T-helper 17 cell (primary cell): ENCODE measurements around the gene C1QL4. TPM values are rescaled to one million over a fixed set of nuclear protein-coding genes. Genes with fewer than 3 reads are reported as not detected.

ENCODE experiments used
- ATAC-seq: fragments of 150-1000 bp; cut with Tn5 transposase; 2 replicates; pipeline ENCODE4 v1.10.0; 2021; ENCODE audit warnings: mild to moderate bottlenecking, moderate library complexity
- DNase-seq, 3 donors: peaks; one replicate each; pipeline versions ENCODE4 v3.0.0 to v3.0.0-alpha.2; 2020 to 2021
- H3K9me3 ChIP-seq: one replicate; pipeline ENCODE4 v1.7.0; 2013; ENCODE audit warnings: low read length, mild to moderate bottlenecking; ENCODE audit not compliant: control insufficient read depth, poor library complexity, severe bottlenecking
- H3K27ac Mint-ChIP-seq: one replicate; pipeline ENCODE4 v1.8.0; 2022; ENCODE audit warnings: mild to moderate bottlenecking, moderate library complexity, mixed read lengths
- H3K27me3 Mint-ChIP-seq: one replicate; pipeline ENCODE4 v1.8.0; 2022; ENCODE audit warnings: mixed read lengths
- H3K36me3 Mint-ChIP-seq: one replicate; pipeline ENCODE4 v1.8.0; 2022; ENCODE audit warnings: low read depth, mixed read lengths
- H3K4me1 Mint-ChIP-seq: one replicate; pipeline ENCODE4 v1.8.0; 2022; ENCODE audit warnings: mild to moderate bottlenecking, mixed read lengths
- H3K4me3 Mint-ChIP-seq: one replicate; pipeline ENCODE4 v1.8.0; 2022; ENCODE audit warnings: mild to moderate bottlenecking, moderate library complexity, mixed read lengths
- total RNA-seq, 4 donors: library from RNA in 2 of 4; stranded (reverse) in 2 of 4; gene quantifications; one replicate each; pipeline ENCODE4 v1.2.3 and lab custom pipeline; 2022 to 2026

The C1QL4 gene
- total RNA-seq, 2 donors from 2014 or later: not detected

GRCh38 chr12:49344486-49345050 lies 7.6 kb upstream of the C1QL4 start:
- Mint-ChIP-seq H3K27ac (peak overlapping the region; percentile 9), H3K4me1 (peaks cover 30% of the 10 kb centered on the region), H3K36me3 (peaks cover 2% of the 10 kb centered on the region), H3K27me3 (peaks cover 61% of the 10 kb centered on the region), H3K4me3 (no peak overlapping the region)
- no peak for ATAC-seq
- DNase-seq: no peak
- H3K9me3 ChIP-seq: no peaks in the 10 kb centered on the region

GRCh38 chr12:49342914-49343731 lies 6.1 kb upstream of the C1QL4 start:
- DNase-seq (no peak), ATAC-seq (no peak)
- Mint-ChIP-seq H3K4me3 (peak overlapping the region; percentile 85), H3K27me3 (peaks cover 65% of the 10 kb centered on the region), H3K27ac (no peak overlapping the region), H3K36me3 (peaks cover 2% of the 10 kb centered on the region), H3K4me1 (peaks cover 30% of the 10 kb centered on the region)
- no peaks in the 10 kb centered on the region for H3K9me3 ChIP-seq

GRCh38 chr12:49342066-49342913 lies 5.3 kb upstream of the C1QL4 start:
- Mint-ChIP-seq H3K27ac (no peak overlapping the region), H3K27me3 (peaks cover 65% of the 10 kb centered on the region), H3K4me1 (peaks cover 38% of the 10 kb centered on the region), H3K4me3 (peak overlapping the region; percentile 85), H3K36me3 (peaks cover 4% of the 10 kb centered on the region)
- ATAC-seq (peak; percentile 77), DNase-seq (peak; percentile 59 to 62 (median 61))
- H3K9me3 ChIP-seq: no peaks in the 10 kb centered on the region

- Mint-ChIP-seq H3K4me3 (peak overlapping the region; percentile 36), H3K27ac (no peak overlapping the region), H3K4me1 (peaks cover 38% of the 10 kb centered on the region), H3K36me3 (peaks cover 4% of the 10 kb centered on the region), H3K27me3 (peaks cover 65% of the 10 kb centered on the region)
- H3K9me3 ChIP-seq: no peaks in the 10 kb centered on the region
- DNase-seq: no peak
- no peak for ATAC-seq
Measured at GRCh38 chr12:49341777-49342065, 4.7 kb upstream of the C1QL4 start.

GRCh38 chr12:49340971-49341776 lies 4.2 kb upstream of the C1QL4 start:
- peaks cover 62% of the 10 kb centered on the region for H3K27me3 Mint-ChIP-seq
- ATAC-seq (no peak), DNase-seq (no peak)
- H3K4me1 Mint-ChIP-seq: peaks cover 34% of the 10 kb centered on the region
- no peak overlapping the region for H3K27ac Mint-ChIP-seq
- peaks cover 2% of the 10 kb centered on the region for H3K36me3 Mint-ChIP-seq
- H3K4me3 Mint-ChIP-seq: no peak overlapping the region
- H3K9me3 ChIP-seq: no peaks in the 10 kb centered on the region

GRCh38 chr12:49340095-49340870 lies 3.3 kb upstream of the C1QL4 start:
- Mint-ChIP-seq H3K27ac (no peak overlapping the region), H3K4me3 (peak overlapping the region; percentile 33), H3K36me3 (peaks cover 2% of the 10 kb centered on the region), H3K27me3 (peaks cover 64% of the 10 kb centered on the region), H3K4me1 (peaks cover 28% of the 10 kb centered on the region)
- no peaks in the 10 kb centered on the region for H3K9me3 ChIP-seq
- ATAC-seq (no peak), DNase-seq (no peak)

GRCh38 chr12:49339464-49339861 lies 2.5 kb upstream of the C1QL4 start:
- Mint-ChIP-seq H3K4me1 (peaks cover 31% of the 10 kb centered on the region), H3K4me3 (no peak overlapping the region), H3K27me3 (peaks cover 73% of the 10 kb centered on the region), H3K36me3 (peaks cover 2% of the 10 kb centered on the region), H3K27ac (no peak overlapping the region)
- no peaks in the 10 kb centered on the region for H3K9me3 ChIP-seq
- ATAC-seq (no peak), DNase-seq (no peak)

GRCh38 chr12:49338830-49339463 lies 2.0 kb upstream of the C1QL4 start:
- DNase-seq: no peak
- Mint-ChIP-seq H3K27me3 (peaks cover 73% of the 10 kb centered on the region), H3K27ac (no peak overlapping the region), H3K36me3 (peaks cover 2% of the 10 kb centered on the region), H3K4me1 (peaks cover 28% of the 10 kb centered on the region), H3K4me3 (no peak overlapping the region)
- H3K9me3 ChIP-seq: no peaks in the 10 kb centered on the region
- no peak for ATAC-seq

GRCh38 chr12:49335955-49336644 lies 888 bp downstream of the C1QL4 start:
- no peak overlapping the region for H3K4me3 Mint-ChIP-seq

GRCh38 chr12:49335118-49335954 lies 1.7 kb downstream of the C1QL4 start:
- DNase-seq (no peak), ATAC-seq (no peak)
- H3K27me3 Mint-ChIP-seq: peaks cover 75% of the 10 kb centered on the region
- H3K4me1 Mint-ChIP-seq: peaks cover 24% of the 10 kb centered on the region
- no peaks in the 10 kb centered on the region for H3K9me3 ChIP-seq
- peaks cover 2% of the 10 kb centered on the region for H3K36me3 Mint-ChIP-seq
- peak overlapping the region; percentile 21 for H3K4me3 Mint-ChIP-seq
- no peak overlapping the region for H3K27ac Mint-ChIP-seq

More at GRCh38 chr12:49335955-49336644, 888 bp downstream of the C1QL4 start:
- H3K4me1 Mint-ChIP-seq: peaks cover 24% of the 10 kb centered on the region
- ATAC-seq (no peak), DNase-seq (no peak)
- H3K27me3 Mint-ChIP-seq: peaks cover 82% of the 10 kb centered on the region
- H3K9me3 ChIP-seq: no peaks in the 10 kb centered on the region
- H3K27ac Mint-ChIP-seq: no peak overlapping the region
- H3K36me3 Mint-ChIP-seq: peaks cover 2% of the 10 kb centered on the region

GRCh38 chr12:49334681-49335080 lies 2.3 kb downstream of the C1QL4 start:
- H3K9me3 ChIP-seq: no peaks in the 10 kb centered on the region
- H3K27ac Mint-ChIP-seq: no peak overlapping the region
- H3K4me1 Mint-ChIP-seq: peaks cover 24% of the 10 kb centered on the region
- ATAC-seq (no peak), DNase-seq (no peak)
- no peak overlapping the region for H3K4me3 Mint-ChIP-seq
- H3K36me3 Mint-ChIP-seq: peaks cover 2% of the 10 kb centered on the region
- peaks cover 70% of the 10 kb centered on the region for H3K27me3 Mint-ChIP-seq
